Measurements from ENCODE around the gene SLC7A9. TPM values are rescaled to one million over a fixed set of nuclear protein-coding genes. Genes with fewer than 3 reads are reported as not detected.
"Not testable (repeated sequence)": the region's sequence is repeated elsewhere in the genome, so short reads cannot be mapped to it uniquely, and the experiment has no call there.

The SLC7A9 gene
- total RNA-seq, 1 donor from 2014 or later: not detected

GRCh38 chr19:32867436-32867835 lies 2.1 kb downstream of the SLC7A9 start:
- DNase-seq; intact Hi-C loops (cut with DNase I); ATAC-seq (ENCODE audit: poor library complexity): not testable (repeated sequence)

GRCh38 chr19:32866564-32867265 lies 2.9 kb downstream of the SLC7A9 start:
- ATAC-seq (ENCODE audit: poor library complexity) (no peak), DNase-seq (no peak)
- intact Hi-C loops (cut with DNase I): no loop called here

GRCh38 chr19:32866061-32866460 lies 3.5 kb downstream of the SLC7A9 start:
- ATAC-seq (ENCODE audit: poor library complexity) (no peak), DNase-seq (no peak)
- intact Hi-C loops (cut with DNase I): no loop called here

- no peak for ATAC-seq (ENCODE audit: poor library complexity)
- intact Hi-C loops (cut with DNase I): no loop called here
- DNase-seq: no peak
These were observed 4.2 kb downstream of the SLC7A9 start for GRCh38 chr19:32865326-32865725.

GRCh38 chr19:32864318-32865007 lies 5.1 kb downstream of the SLC7A9 start:
- ATAC-seq (ENCODE audit: poor library complexity) (no peak), DNase-seq (no peak)
- intact Hi-C loops (cut with DNase I): no loop called here

- ATAC-seq (ENCODE audit: poor library complexity): no peak
- intact Hi-C loops (cut with DNase I): no loop called here
- no peak for DNase-seq
These were observed 5.7 kb downstream of the SLC7A9 start for GRCh38 chr19:32863841-32864240.

GRCh38 chr19:32863301-32863700 lies 6.3 kb downstream of the SLC7A9 start:
- DNase-seq (no peak), ATAC-seq (ENCODE audit: poor library complexity) (no peak)
- intact Hi-C loops (cut with DNase I): no loop called here

- DNase-seq (no peak), ATAC-seq (ENCODE audit: poor library complexity) (no peak)
- intact Hi-C loops (cut with DNase I): no loop called here
These were observed 6.8 kb downstream of the SLC7A9 start for GRCh38 chr19:32862741-32863140.

GRCh38 chr19:32862173-32862572 lies 7.4 kb downstream of the SLC7A9 start:
- ATAC-seq (ENCODE audit: poor library complexity) (no peak), DNase-seq (no peak)
- intact Hi-C loops (cut with DNase I): no loop called here

GRCh38 chr19:32861596-32861995 lies 8.0 kb downstream of the SLC7A9 start:
- intact Hi-C loops (cut with DNase I): no loop called here
- no peak for DNase-seq
- ATAC-seq (ENCODE audit: poor library complexity): no peak

GRCh38 chr19:32859591-32859990 lies 10.0 kb downstream of the SLC7A9 start:
- DNase-seq (no peak), ATAC-seq (ENCODE audit: poor library complexity) (no peak)
- intact Hi-C loops (cut with DNase I): no loop called here

- DNase-seq (no peak), ATAC-seq (ENCODE audit: poor library complexity) (no peak)
- intact Hi-C loops (cut with DNase I): no loop called here
These were observed 11.0 kb downstream of the SLC7A9 start for GRCh38 chr19:32858559-32858958.

GRCh38 chr19:32858155-32858554 lies 11.4 kb downstream of the SLC7A9 start:
- ATAC-seq (ENCODE audit: poor library complexity): no peak
- no peak for DNase-seq
- intact Hi-C loops (cut with DNase I): no loop called here

GRCh38 chr19:32857584-32857983 lies 12.0 kb downstream of the SLC7A9 start:
- DNase-seq (no peak), ATAC-seq (ENCODE audit: poor library complexity) (no peak)
- intact Hi-C loops (cut with DNase I): no loop called here

GRCh38 chr19:32856818-32857217 lies 12.7 kb downstream of the SLC7A9 start:
- DNase-seq; ATAC-seq (ENCODE audit: poor library complexity); intact Hi-C loops (cut with DNase I): not testable (repeated sequence)

GRCh38 chr19:32852216-32852615 lies 17.4 kb downstream of the SLC7A9 start:
- no peak for ATAC-seq (ENCODE audit: poor library complexity)
- intact Hi-C loops (cut with DNase I): no loop called here
- no peak for DNase-seq

- DNase-seq; intact Hi-C loops (cut with DNase I); ATAC-seq (ENCODE audit: poor library complexity): not testable (repeated sequence)
These were observed 21.5 kb downstream of the SLC7A9 start for GRCh38 chr19:32848035-32848434.

GRCh38 chr19:32843716-32844245 lies 25.8 kb downstream of the SLC7A9 start:
- DNase-seq (no peak), ATAC-seq (ENCODE audit: poor library complexity) (no peak)
- intact Hi-C loops (cut with DNase I): no loop called here

GRCh38 chr19:32842061-32842460 lies 27.5 kb downstream of the SLC7A9 start:
- no peak for ATAC-seq (ENCODE audit: poor library complexity)
- intact Hi-C loops (cut with DNase I): no loop called here

GRCh38 chr19:32837531-32837930 lies 32.0 kb downstream of the SLC7A9 start:
- intact Hi-C loops (cut with DNase I): no loop called here
- no peak for ATAC-seq (ENCODE audit: poor library complexity)
- DNase-seq: no peak

More at GRCh38 chr19:32842061-32842460, 27.5 kb downstream of the SLC7A9 start:
- DNase-seq: no peak

All from Right ventricle myocardium superior (tissue), 1 donor.